BLaER1 (cell line): ENCODE results near the gene GRXCR2.
"Not testable (repeated sequence)": the region's sequence is repeated elsewhere in the genome, so short reads cannot be mapped to it uniquely, and the experiment has no call there.

Source experiments
- H3K27ac ChIP-seq: shearing (Covaris generic); formaldehyde crosslinking; 2 replicates; pipeline ENCODE4 v1.8.1; 2022
- H3K27me3 ChIP-seq: shearing (Covaris generic); formaldehyde crosslinking; 2 replicates; pipeline ENCODE4 v1.8.1; 2022
- H3K36me3 ChIP-seq: shearing (Covaris generic); formaldehyde crosslinking; 2 replicates; pipeline ENCODE4 v1.8.1; 2022
- H3K4me1 ChIP-seq: shearing (Covaris generic); formaldehyde crosslinking; 2 replicates; pipeline ENCODE4 v1.8.1; 2022
- H3K4me2 ChIP-seq: shearing (Covaris generic); formaldehyde crosslinking; 2 replicates; pipeline ENCODE4 v1.8.1; 2022
- H3K4me3 ChIP-seq: shearing (Covaris generic); formaldehyde crosslinking; 2 replicates; pipeline ENCODE4 v1.8.1; 2022
- H3K9ac ChIP-seq: shearing (Covaris generic); formaldehyde crosslinking; 2 replicates; pipeline ENCODE4 v1.8.1; 2022
- H3K9me3 ChIP-seq: shearing (Covaris generic); formaldehyde crosslinking; 2 replicates; pipeline ENCODE4 v1.8.1; 2022
- H4K20me1 ChIP-seq: shearing (Covaris generic); formaldehyde crosslinking; 2 replicates; pipeline ENCODE4 v1.8.1; 2022
- Cebpa-rat ChIP-seq: shearing (Covaris generic); IDR thresholded peaks from 2 replicates; pipeline ENCODE4 v1.8.1; 2022

GRXCR2 gene

DNA sequence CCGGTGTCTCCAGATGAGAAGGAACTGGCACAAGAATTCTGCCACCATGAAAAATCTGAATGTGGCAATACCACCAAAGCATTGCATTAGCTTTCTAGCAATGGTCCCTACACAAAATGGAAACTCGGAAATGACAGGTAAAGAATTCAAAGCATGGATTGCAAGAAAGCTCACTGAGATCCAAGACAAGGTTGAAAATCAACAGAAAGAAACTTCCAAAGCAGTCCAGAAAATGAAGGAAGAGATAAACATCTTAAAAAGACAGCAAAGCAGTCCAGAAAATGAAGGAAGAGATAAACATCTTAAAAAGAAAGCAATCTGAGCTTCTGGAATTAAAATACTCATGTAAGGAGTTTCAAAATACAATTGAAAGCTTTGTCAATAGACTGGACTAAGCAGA, 16.8 kb upstream of the GRXCR2 start:
- no peak overlapping the region for H3K4me3 ChIP-seq
- no peak overlapping the region for H3K9ac ChIP-seq
- H3K36me3 ChIP-seq: no peaks in the 10 kb centered on the region
- no peak for TF ChIP-seq Cebpa-rat
- H3K27me3 ChIP-seq: no peaks in the 10 kb centered on the region
- H3K4me1 ChIP-seq: no peaks in the 10 kb centered on the region
- no peak overlapping the region for H3K27ac ChIP-seq
- H4K20me1 ChIP-seq: no peaks in the 10 kb centered on the region
- peaks cover 11% of the 10 kb centered on the region; the same call in 1 of the 2 replicates for H3K9me3 ChIP-seq
- no peak overlapping the region for H3K4me2 ChIP-seq

DNA sequence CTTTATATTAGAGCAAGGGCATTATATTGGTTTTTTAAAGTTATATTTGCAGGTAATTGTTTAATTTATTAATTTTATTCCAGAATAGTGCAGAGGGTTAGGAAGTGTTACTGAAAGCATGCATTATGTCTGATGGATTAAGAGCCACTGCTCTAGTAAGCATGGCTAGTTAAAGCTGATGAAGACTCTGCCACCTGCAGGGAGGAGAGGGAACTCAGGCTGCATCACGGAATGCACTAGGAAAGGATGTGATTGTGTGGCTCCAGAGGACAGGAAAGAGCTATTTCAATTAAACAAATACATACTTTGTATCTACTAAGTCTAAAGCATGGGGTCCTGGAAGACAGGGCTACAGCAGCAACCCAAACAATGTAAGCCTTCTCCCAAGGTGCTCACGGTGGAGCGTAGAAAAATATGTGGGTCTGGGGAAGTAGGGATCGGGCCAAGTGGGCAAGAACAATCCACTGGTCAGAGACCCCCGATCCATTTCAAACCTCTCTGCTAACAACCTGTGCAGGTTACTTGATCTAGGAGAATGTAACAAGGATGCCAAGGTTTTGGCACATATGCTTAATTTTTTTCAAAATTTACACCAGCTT, 15.3 kb upstream of the GRXCR2 start:
- no peak for TF ChIP-seq Cebpa-rat
- Histone ChIP-seq H3K27ac (no peak overlapping the region), H4K20me1 (no peaks in the 10 kb centered on the region), H3K9ac (no peak overlapping the region), H3K4me3 (no peak overlapping the region), H3K36me3 (no peaks in the 10 kb centered on the region), H3K4me2 (no peak overlapping the region), H3K4me1 (no peaks in the 10 kb centered on the region), H3K27me3 (no peaks in the 10 kb centered on the region), H3K9me3 (peaks cover 11% of the 10 kb centered on the region; the same call in 1 of the 2 replicates)

DNA sequence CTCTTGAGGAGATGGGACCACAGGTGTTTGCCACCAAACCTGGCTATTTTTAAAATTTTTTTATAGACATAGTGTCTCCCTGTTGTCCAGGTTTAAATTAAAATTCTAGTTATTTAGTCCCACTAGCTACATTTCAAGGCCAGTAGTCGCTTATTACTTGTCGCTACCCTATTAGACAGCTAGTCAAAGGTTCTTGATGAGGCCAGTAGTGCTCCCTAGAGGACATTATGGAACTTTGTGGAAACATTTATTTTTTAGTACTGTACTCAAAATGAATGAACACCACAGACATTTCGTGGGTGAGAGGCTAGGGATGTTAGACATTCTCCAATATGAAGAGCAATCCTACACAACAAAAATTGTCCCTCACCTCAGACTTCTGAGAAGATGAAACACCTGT, 14.4 kb upstream of the GRXCR2 start:
- Histone ChIP-seq H3K9ac (no peak overlapping the region), H3K4me3 (no peak overlapping the region), H4K20me1 (no peaks in the 10 kb centered on the region), H3K4me2 (no peak overlapping the region), H3K27ac (no peak overlapping the region), H3K9me3 (peaks cover 11% of the 10 kb centered on the region; the same call in 1 of the 2 replicates), H3K4me1 (no peaks in the 10 kb centered on the region), H3K27me3 (no peaks in the 10 kb centered on the region), H3K36me3 (no peaks in the 10 kb centered on the region)
- no peak for TF ChIP-seq Cebpa-rat

DNA sequence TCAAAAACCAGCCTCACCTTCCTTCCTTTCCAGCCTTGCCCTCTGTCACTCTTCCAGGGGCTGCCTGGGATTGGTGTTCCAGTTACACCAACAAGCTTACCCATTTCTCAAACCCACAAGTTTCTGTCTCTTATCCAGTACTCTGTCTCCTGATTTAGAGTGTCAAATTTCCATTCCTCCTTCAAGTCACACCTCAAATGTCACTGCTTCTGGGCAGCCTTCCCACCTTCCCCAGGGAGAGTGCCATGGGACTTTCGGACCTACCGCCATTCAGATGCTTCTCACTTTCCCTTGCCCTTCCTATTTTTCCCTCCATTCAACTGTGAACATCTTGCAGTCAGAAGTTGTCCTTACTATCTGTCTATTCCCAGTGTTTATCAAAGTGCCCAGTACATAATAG, 2.0 kb upstream of the GRXCR2 start:
- no peak overlapping the region for H3K4me3 ChIP-seq
- no peaks in the 10 kb centered on the region for H3K4me1 ChIP-seq
- no peak overlapping the region for H3K27ac ChIP-seq
- no peak overlapping the region for H3K9ac ChIP-seq
- H4K20me1 ChIP-seq: no peaks in the 10 kb centered on the region
- H3K36me3 ChIP-seq: no peaks in the 10 kb centered on the region
- no peaks in the 10 kb centered on the region for H3K27me3 ChIP-seq
- no peaks in the 10 kb centered on the region for H3K9me3 ChIP-seq
- no peak for TF ChIP-seq Cebpa-rat
- H3K4me2 ChIP-seq: no peak overlapping the region

DNA sequence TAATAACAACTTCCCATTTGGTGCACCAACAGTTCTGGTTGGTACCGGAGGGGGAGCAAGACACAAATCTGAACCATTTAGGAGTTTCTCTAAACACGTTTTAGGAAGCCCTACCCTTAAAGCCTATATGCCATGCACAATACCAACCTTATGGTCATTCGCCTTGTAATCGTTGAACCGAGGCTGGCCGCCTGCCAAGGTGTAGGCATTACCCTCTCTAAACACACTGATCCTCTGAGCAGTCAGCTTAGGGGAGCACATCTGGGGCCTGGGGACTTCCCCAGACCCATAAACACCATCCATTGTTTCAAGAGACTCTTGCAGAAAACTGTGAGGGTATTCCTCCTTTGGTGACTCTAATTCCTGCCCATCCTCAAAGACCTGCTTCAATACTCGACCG, 328 bp downstream of the GRXCR2 start:
- Histone ChIP-seq H3K27ac (no peak overlapping the region), H3K4me3 (no peak overlapping the region), H3K9ac (no peak overlapping the region), H4K20me1 (no peaks in the 10 kb centered on the region), H3K4me1 (no peaks in the 10 kb centered on the region), H3K4me2 (no peak overlapping the region), H3K36me3 (no peaks in the 10 kb centered on the region), H3K9me3 (no peaks in the 10 kb centered on the region), H3K27me3 (no peaks in the 10 kb centered on the region)
- no peak for TF ChIP-seq Cebpa-rat

DNA sequence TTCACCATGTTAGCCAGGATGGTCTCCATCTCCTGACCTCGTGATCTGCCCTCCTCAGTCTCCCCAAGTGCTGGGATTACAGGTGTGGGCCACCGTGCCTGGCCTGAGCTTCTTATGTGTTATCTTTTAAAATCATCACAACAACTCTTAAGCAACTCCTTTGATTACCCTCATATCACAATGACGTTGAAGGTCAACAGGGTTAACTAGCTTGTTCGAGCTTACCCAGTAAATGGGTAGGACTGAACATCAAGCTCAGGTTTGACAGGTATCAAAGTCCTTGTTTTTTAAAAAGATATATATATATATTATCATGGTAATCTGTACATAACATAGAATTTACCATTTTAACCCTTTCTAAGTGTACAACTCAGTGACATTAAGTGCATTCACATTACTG, 3.1 kb downstream of the GRXCR2 start:
- Histone ChIP-seq H3K9ac (no peak overlapping the region), H4K20me1 (no peaks in the 10 kb centered on the region)
- no peak for TF ChIP-seq Cebpa-rat

DNA sequence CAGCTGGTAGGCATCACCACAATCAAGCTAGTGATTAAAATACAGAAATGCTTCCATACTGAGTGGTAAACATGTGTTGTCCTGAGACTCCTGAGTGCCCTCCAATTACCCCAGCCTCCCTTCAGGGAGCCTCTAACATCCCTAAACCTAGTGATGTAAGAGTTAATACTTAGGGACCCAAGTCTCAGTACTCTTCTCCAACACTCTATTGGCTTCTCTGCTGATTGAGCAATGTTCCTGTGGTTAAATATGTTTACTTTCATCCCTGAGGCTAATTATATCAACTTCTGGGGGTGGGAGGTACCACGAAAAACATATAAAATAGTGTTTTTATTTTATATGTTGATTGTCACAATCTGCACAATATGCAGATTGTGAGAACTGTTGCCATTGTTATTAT, 5.0 kb downstream of the GRXCR2 start:
- no peak overlapping the region for H3K27ac ChIP-seq
- no peak overlapping the region for H3K9ac ChIP-seq
- no peaks in the 10 kb centered on the region for H4K20me1 ChIP-seq
- H3K36me3 ChIP-seq: no peaks in the 10 kb centered on the region
- H3K4me3 ChIP-seq: no peak overlapping the region
- H3K27me3 ChIP-seq: no peaks in the 10 kb centered on the region
- H3K4me2 ChIP-seq: no peak overlapping the region
- H3K4me1 ChIP-seq: no peaks in the 10 kb centered on the region
- TF ChIP-seq Cebpa-rat: no peak
- no peaks in the 10 kb centered on the region for H3K9me3 ChIP-seq

More for the DNA sequence above, 3.1 kb downstream of the GRXCR2 start:
- Histone ChIP-seq H3K9me3 (no peaks in the 10 kb centered on the region), H3K4me3 (no peak overlapping the region), H3K27me3 (no peaks in the 10 kb centered on the region), H3K4me1 (no peaks in the 10 kb centered on the region), H3K27ac (no peak overlapping the region), H3K4me2 (no peak overlapping the region), H3K36me3 (no peaks in the 10 kb centered on the region)

DNA sequence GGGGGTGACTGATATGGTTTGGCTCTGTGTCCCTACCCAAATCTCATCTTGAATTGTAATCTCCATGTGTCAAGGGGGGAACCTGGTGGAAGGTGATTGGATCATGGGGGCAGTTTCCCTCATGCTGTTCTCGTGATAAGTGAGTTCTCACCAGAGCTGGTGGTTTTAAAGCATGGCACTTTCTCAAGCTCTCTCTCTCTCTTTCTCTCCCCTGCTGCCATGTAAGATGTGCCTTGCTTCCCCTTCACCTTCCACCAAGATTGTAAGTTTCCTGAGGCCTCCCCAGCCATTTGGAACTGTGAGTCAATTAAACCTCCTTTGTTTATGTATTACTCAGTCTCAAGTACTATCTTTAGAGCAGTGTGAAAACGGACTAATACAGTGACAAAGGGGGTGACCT, 8.4 kb downstream of the GRXCR2 start:
- H3K27me3 ChIP-seq, H3K9me3 ChIP-seq, H3K9ac ChIP-seq, H3K27ac ChIP-seq, H3K36me3 ChIP-seq, H4K20me1 ChIP-seq, H3K4me3 ChIP-seq, H3K4me1 ChIP-seq, H3K4me2 ChIP-seq: not testable (repeated sequence)

DNA sequence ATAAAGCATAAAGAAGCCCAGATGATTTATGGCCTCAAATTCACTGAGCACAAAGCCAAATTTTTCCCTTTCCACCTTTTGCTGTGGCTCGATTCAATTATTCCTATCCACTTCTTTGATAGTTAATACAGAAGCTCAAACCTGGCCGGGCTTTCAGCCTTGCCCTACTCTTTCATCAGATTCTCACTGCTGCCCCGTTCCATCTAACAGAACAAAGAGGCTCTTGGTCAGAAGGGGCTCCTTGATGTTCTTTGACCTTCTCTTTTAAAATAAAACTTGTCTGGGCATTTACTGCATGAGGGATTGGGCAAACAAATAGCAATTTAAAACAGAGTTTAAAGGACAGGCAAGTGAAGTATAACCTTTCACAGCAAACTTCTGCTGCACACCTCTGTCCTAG, 9.8 kb downstream of the GRXCR2 start:
- Histone ChIP-seq H3K27me3 (no peaks in the 10 kb centered on the region), H3K9ac (no peak overlapping the region), H3K27ac (no peak overlapping the region), H3K9me3 (no peaks in the 10 kb centered on the region), H4K20me1 (no peaks in the 10 kb centered on the region), H3K4me3 (no peak overlapping the region), H3K36me3 (no peaks in the 10 kb centered on the region), H3K4me1 (0 out of 2 replicates have a peak, but pooled peaks cover 7% of the 10 kb centered on the region), H3K4me2 (no peak overlapping the region)
- no peak for TF ChIP-seq Cebpa-rat

DNA sequence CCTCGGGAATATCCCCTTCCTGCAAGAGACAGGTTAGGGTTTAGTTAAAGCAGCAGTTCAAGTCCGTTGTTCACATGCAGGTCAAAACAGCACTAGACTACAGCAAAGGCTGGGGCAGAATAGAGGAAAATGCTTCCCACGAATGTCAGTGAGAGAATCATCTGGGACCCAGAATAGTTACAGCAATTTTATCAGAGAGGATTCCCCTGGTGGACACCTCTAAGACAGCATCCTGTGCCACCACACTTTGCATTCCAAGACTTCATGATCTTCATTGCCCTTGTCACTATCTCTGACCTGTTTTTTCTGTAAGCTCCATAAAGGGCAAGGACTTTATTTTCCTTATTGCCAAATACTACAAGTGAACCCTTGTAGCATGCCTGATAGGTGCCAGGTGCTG, 12.9 kb downstream of the GRXCR2 start:
- H3K27ac ChIP-seq: no peak overlapping the region
- H3K9me3 ChIP-seq: no peaks in the 10 kb centered on the region
- H3K27me3 ChIP-seq: no peaks in the 10 kb centered on the region
- no peaks in the 10 kb centered on the region for H4K20me1 ChIP-seq
- no peak overlapping the region for H3K4me3 ChIP-seq
- 0 out of 2 replicates have a peak, but pooled peaks cover 7% of the 10 kb centered on the region for H3K4me1 ChIP-seq
- H3K4me2 ChIP-seq: no peak overlapping the region
- H3K36me3 ChIP-seq: no peaks in the 10 kb centered on the region
- no peak for TF ChIP-seq Cebpa-rat
- H3K9ac ChIP-seq: no peak overlapping the region

DNA sequence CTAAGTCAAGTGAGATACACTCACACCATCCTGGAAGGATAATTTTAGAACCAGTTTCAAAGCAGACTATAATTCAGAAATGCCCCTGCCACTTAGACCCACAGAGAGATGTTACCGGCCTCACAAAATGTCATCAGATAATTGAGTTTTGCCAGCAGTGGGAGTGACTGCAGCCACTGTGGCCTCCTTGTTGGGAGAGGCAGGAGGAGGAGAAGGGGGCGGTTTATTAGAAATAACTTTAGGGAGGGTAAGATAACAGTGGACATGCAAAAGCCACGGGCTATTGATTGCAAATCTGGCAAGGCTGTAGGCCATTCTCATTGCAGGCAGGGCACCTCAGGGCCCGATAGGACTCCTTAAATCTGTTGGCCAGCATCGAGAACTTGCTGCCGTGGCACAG, 13.4 kb downstream of the GRXCR2 start:
- TF ChIP-seq Cebpa-rat: no peak
- Histone ChIP-seq H3K27me3 (no peaks in the 10 kb centered on the region), H3K4me1 (0 out of 2 replicates have a peak, but pooled peaks cover 7% of the 10 kb centered on the region), H4K20me1 (no peaks in the 10 kb centered on the region), H3K4me2 (no peak overlapping the region), H3K27ac (no peak overlapping the region), H3K4me3 (no peak overlapping the region), H3K36me3 (no peaks in the 10 kb centered on the region), H3K9ac (no peak overlapping the region), H3K9me3 (no peaks in the 10 kb centered on the region)
